ENCODE results near the gene SMOC1.

SMOC1 gene

GRCh38 chr14:69879175-69880043 is at the start of gene SMOC1:
TSS of gene SMOC1 (plus strand) at chr14:69879416. CDS start at chr14:69879679, 263 bp downstream.
- no peaks in the 10 kb centered on the region for H3K36me3 Mint-ChIP-seq (ENCODE audit: low read depth)
- H3K27ac Mint-ChIP-seq: no peak within 1 kb of the TSS
- H3K4me1 Mint-ChIP-seq (ENCODE audit: low read depth): no peaks in the 10 kb centered on the region
- peaks cover 56% of the 10 kb centered on the region for H3K27me3 Mint-ChIP-seq (ENCODE audit: low read depth)
- H3K4me3 Mint-ChIP-seq: no peak within 1 kb of the TSS
- no peaks in the 10 kb centered on the region for H3K9me3 Mint-ChIP-seq
- no peak for DNase-seq (ENCODE audit: low spot score)

GRCh38 chr14:69838881-69839416 is 40.3 kb upstream of the SMOC1 start:
- H3K4me1 Mint-ChIP-seq (ENCODE audit: low read depth): no peaks in the 10 kb centered on the region
- DNase-seq (ENCODE audit: low spot score): no peak
- H3K27ac Mint-ChIP-seq: no peak overlapping the region
- H3K36me3 Mint-ChIP-seq (ENCODE audit: low read depth): no peaks in the 10 kb centered on the region
- H3K4me3 Mint-ChIP-seq: no peak overlapping the region
- H3K27me3 Mint-ChIP-seq (ENCODE audit: low read depth): peaks cover 10% of the 10 kb centered on the region
- no peaks in the 10 kb centered on the region for H3K9me3 Mint-ChIP-seq

GRCh38 chr14:69839661-69840060 is 39.6 kb upstream of the SMOC1 start:
- H3K27ac Mint-ChIP-seq: no peak overlapping the region
- H3K4me1 Mint-ChIP-seq (ENCODE audit: low read depth): no peaks in the 10 kb centered on the region
- H3K27me3 Mint-ChIP-seq (ENCODE audit: low read depth): peaks cover 10% of the 10 kb centered on the region
- no peak for DNase-seq (ENCODE audit: low spot score)
- H3K9me3 Mint-ChIP-seq: no peaks in the 10 kb centered on the region
- no peak overlapping the region for H3K4me3 Mint-ChIP-seq
- no peaks in the 10 kb centered on the region for H3K36me3 Mint-ChIP-seq (ENCODE audit: low read depth)

- no peak for DNase-seq (ENCODE audit: low spot score)
- Mint-ChIP-seq H3K27ac (no peak overlapping the region), H3K4me3 (no peak overlapping the region), H3K4me1 (ENCODE audit: low read depth) (no peaks in the 10 kb centered on the region), H3K36me3 (ENCODE audit: low read depth) (no peaks in the 10 kb centered on the region), H3K27me3 (ENCODE audit: low read depth) (no peaks in the 10 kb centered on the region), H3K9me3 (no peaks in the 10 kb centered on the region)
These were observed 37.6 kb upstream of the SMOC1 start for GRCh38 chr14:69841656-69842055.

- no peaks in the 10 kb centered on the region for H3K27me3 Mint-ChIP-seq (ENCODE audit: low read depth)
- H3K27ac Mint-ChIP-seq: no peak overlapping the region
- no peaks in the 10 kb centered on the region for H3K4me1 Mint-ChIP-seq (ENCODE audit: low read depth)
- no peak overlapping the region for H3K4me3 Mint-ChIP-seq
- no peaks in the 10 kb centered on the region for H3K36me3 Mint-ChIP-seq (ENCODE audit: low read depth)
- no peak for DNase-seq (ENCODE audit: low spot score)
- no peaks in the 10 kb centered on the region for H3K9me3 Mint-ChIP-seq
These were observed 36.4 kb upstream of the SMOC1 start for GRCh38 chr14:69842686-69843420.

- Mint-ChIP-seq H3K9me3 (no peaks in the 10 kb centered on the region), H3K4me3 (no peak overlapping the region), H3K36me3 (ENCODE audit: low read depth) (no peaks in the 10 kb centered on the region), H3K27ac (no peak overlapping the region), H3K4me1 (ENCODE audit: low read depth) (no peaks in the 10 kb centered on the region), H3K27me3 (ENCODE audit: low read depth) (peaks cover 2% of the 10 kb centered on the region)
- DNase-seq (ENCODE audit: low spot score): no peak
These were observed 35.0 kb upstream of the SMOC1 start for GRCh38 chr14:69844171-69844570.

GRCh38 chr14:69845050-69845581 is 34.1 kb upstream of the SMOC1 start:
- Mint-ChIP-seq H3K9me3 (no peaks in the 10 kb centered on the region), H3K27me3 (ENCODE audit: low read depth) (peaks cover 2% of the 10 kb centered on the region), H3K27ac (no peak overlapping the region), H3K4me3 (no peak overlapping the region), H3K36me3 (ENCODE audit: low read depth) (no peaks in the 10 kb centered on the region), H3K4me1 (ENCODE audit: low read depth) (no peaks in the 10 kb centered on the region)
- no peak for DNase-seq (ENCODE audit: low spot score)

GRCh38 chr14:69845787-69846186 is 33.4 kb upstream of the SMOC1 start:
- Mint-ChIP-seq H3K4me1 (ENCODE audit: low read depth) (no peaks in the 10 kb centered on the region), H3K4me3 (no peak overlapping the region), H3K36me3 (ENCODE audit: low read depth) (no peaks in the 10 kb centered on the region), H3K9me3 (no peaks in the 10 kb centered on the region), H3K27me3 (ENCODE audit: low read depth) (peaks cover 2% of the 10 kb centered on the region), H3K27ac (no peak overlapping the region)
- DNase-seq (ENCODE audit: low spot score): no peak

GRCh38 chr14:69848156-69848555 is 31.1 kb upstream of the SMOC1 start:
- no peak for DNase-seq (ENCODE audit: low spot score)
- no peaks in the 10 kb centered on the region for H3K36me3 Mint-ChIP-seq (ENCODE audit: low read depth)
- peaks cover 8% of the 10 kb centered on the region for H3K27me3 Mint-ChIP-seq (ENCODE audit: low read depth)
- no peaks in the 10 kb centered on the region for H3K9me3 Mint-ChIP-seq
- no peak overlapping the region for H3K27ac Mint-ChIP-seq
- no peaks in the 10 kb centered on the region for H3K4me1 Mint-ChIP-seq (ENCODE audit: low read depth)
- no peak overlapping the region for H3K4me3 Mint-ChIP-seq

- Mint-ChIP-seq H3K4me3 (no peak overlapping the region), H3K36me3 (ENCODE audit: low read depth) (no peaks in the 10 kb centered on the region), H3K27me3 (ENCODE audit: low read depth) (peaks cover 8% of the 10 kb centered on the region), H3K4me1 (ENCODE audit: low read depth) (no peaks in the 10 kb centered on the region), H3K9me3 (no peaks in the 10 kb centered on the region), H3K27ac (no peak overlapping the region)
- no peak for DNase-seq (ENCODE audit: low spot score)
These were observed 30.3 kb upstream of the SMOC1 start for GRCh38 chr14:69848903-69849391.

- no peaks in the 10 kb centered on the region for H3K36me3 Mint-ChIP-seq (ENCODE audit: low read depth)
- DNase-seq (ENCODE audit: low spot score): no peak
- no peak overlapping the region for H3K27ac Mint-ChIP-seq
- no peak overlapping the region for H3K4me3 Mint-ChIP-seq
- H3K9me3 Mint-ChIP-seq: no peaks in the 10 kb centered on the region
- no peaks in the 10 kb centered on the region for H3K4me1 Mint-ChIP-seq (ENCODE audit: low read depth)
- peaks cover 8% of the 10 kb centered on the region for H3K27me3 Mint-ChIP-seq (ENCODE audit: low read depth)
These were observed 29.0 kb upstream of the SMOC1 start for GRCh38 chr14:69850086-69850735.

GRCh38 chr14:69850736-69851112 is 28.5 kb upstream of the SMOC1 start:
- peaks cover 8% of the 10 kb centered on the region for H3K27me3 Mint-ChIP-seq (ENCODE audit: low read depth)
- H3K4me3 Mint-ChIP-seq: no peak overlapping the region
- no peak overlapping the region for H3K27ac Mint-ChIP-seq
- DNase-seq (ENCODE audit: low spot score): no peak
- no peaks in the 10 kb centered on the region for H3K36me3 Mint-ChIP-seq (ENCODE audit: low read depth)
- H3K9me3 Mint-ChIP-seq: no peaks in the 10 kb centered on the region
- H3K4me1 Mint-ChIP-seq (ENCODE audit: low read depth): no peaks in the 10 kb centered on the region

- no peak overlapping the region for H3K4me3 Mint-ChIP-seq
- no peak overlapping the region for H3K27ac Mint-ChIP-seq
- no peaks in the 10 kb centered on the region for H3K9me3 Mint-ChIP-seq
- DNase-seq (ENCODE audit: low spot score): no peak
- no peaks in the 10 kb centered on the region for H3K4me1 Mint-ChIP-seq (ENCODE audit: low read depth)
- no peaks in the 10 kb centered on the region for H3K36me3 Mint-ChIP-seq (ENCODE audit: low read depth)
- H3K27me3 Mint-ChIP-seq (ENCODE audit: low read depth): peaks cover 8% of the 10 kb centered on the region
These were observed 26.5 kb upstream of the SMOC1 start for GRCh38 chr14:69852531-69853321.
